A549 treated with AZD9567 at 1 μM for 4 hours (cell line): ENCODE measurements around the gene WDR89. TPM values are rescaled to one million over a fixed set of nuclear protein-coding genes. Genes with fewer than 3 reads are reported as not detected.

Source experiments
- total RNA-seq: library from RNA; stranded (reverse); fragments of 200-300 nt; extraction: Qiagen RNA extraction; gene quantifications from 5 replicates; pipeline ENCODE4 v1.2.3, GENCODE V29; 2022; ENCODE audit not compliant: insufficient read depth

WDR89 gene
- total RNA-seq: 8.5 to 14.8 TPM (median 10.3 TPM) in 5 replicates

GRCh38 chr14:63641473-63642228 lies at the start of gene WDR89:
Gene WDR89, minus strand, starts transcription at chr14:63641871. Its CDS starts 41,929 bp downstream, at chr14:63599942.

Other genes starting within 250 kb of the WDR89 start
- gene PPP2R5E, start 98.5 kb downstream of the WDR89 start, total RNA-seq: 21.0 to 25.1 TPM (median 23.7 TPM) in 5 replicates
- gene SGPP1, start 86.2 kb upstream of the WDR89 start, total RNA-seq: 10.0 to 19.3 TPM (median 17.2 TPM) in 5 replicates
- 9.5 to 10.9 TPM (median 10.7 TPM) in 5 replicates for gene SYNE2, start 211.1 kb upstream of the WDR89 start, total RNA-seq